GM21360 (cell line): ENCODE results near the gene SOCS1.

Experiments used
- ATAC-seq: cut with Tn5 transposase; IDR thresholded peaks from one replicate; pipeline ENCODE4 v1.9.1; 2021; ENCODE audit warnings: mild to moderate bottlenecking, moderate library complexity; ENCODE audit not compliant: unreplicated experiment

The SOCS1 gene

GRCh38 chr16:11289202-11289601, 33.2 kb upstream of the SOCS1 start:
- no peak for ATAC-seq

GRCh38 chr16:11285842-11286241, 29.8 kb upstream of the SOCS1 start:
- ATAC-seq: no peak

GRCh38 chr16:11283820-11284248, 27.8 kb upstream of the SOCS1 start:
- no peak for ATAC-seq

- ATAC-seq: no peak
Measured at GRCh38 chr16:11280616-11281522, 24.9 kb upstream of the SOCS1 start, which contains the start of gene PRM1. PRM1 (minus strand) TSS chr16:11281330; CDS start chr16:11281238, 92 bp downstream.

GRCh38 chr16:11278681-11279628, 23.0 kb upstream of the SOCS1 start:
- ATAC-seq: no peak

- ATAC-seq: no peak
Measured at GRCh38 chr16:11277607-11278337, 21.8 kb upstream of the SOCS1 start.

- no peak for ATAC-seq
Measured at GRCh38 chr16:11276896-11277593, 21.0 kb upstream of the SOCS1 start.

GRCh38 chr16:11276143-11276895, 20.3 kb upstream of the SOCS1 start, which contains the start of gene PRM2:
PRM2 (minus strand) TSS chr16:11276480; CDS start chr16:11276370, 110 bp downstream.
- no peak for ATAC-seq

GRCh38 chr16:11274964-11275363, 19.0 kb upstream of the SOCS1 start:
- no peak for ATAC-seq

- ATAC-seq: no peak
Measured at GRCh38 chr16:11273721-11274324, 17.8 kb upstream of the SOCS1 start.

- no peak for ATAC-seq
Measured at GRCh38 chr16:11272921-11273720, 17.1 kb upstream of the SOCS1 start, which contains the start of gene PRM3. PRM3 (minus strand) TSS chr16:11273629; CDS start chr16:11273595, 34 bp downstream.

- no peak for ATAC-seq
Measured at GRCh38 chr16:11272484-11272883, 16.5 kb upstream of the SOCS1 start.

GRCh38 chr16:11271610-11272009, 15.6 kb upstream of the SOCS1 start:
- no peak for ATAC-seq

- no peak for ATAC-seq
Measured at GRCh38 chr16:11270602-11271162, 14.7 kb upstream of the SOCS1 start.

- no peak for ATAC-seq
Measured at GRCh38 chr16:11268921-11269375, 12.9 kb upstream of the SOCS1 start, which contains the start of gene TNP2. TNP2 (minus strand) TSS chr16:11269325; CDS start chr16:11269262, 63 bp downstream.

- ATAC-seq: no peak
Measured at GRCh38 chr16:11265124-11265523, 9.1 kb upstream of the SOCS1 start.

GRCh38 chr16:11264155-11264832, 8.3 kb upstream of the SOCS1 start:
- ATAC-seq: no peak
